ENCODE results near the gene COL15A1. TPM values are rescaled to one million over a fixed set of nuclear protein-coding genes. Genes with fewer than 3 reads are reported as not detected.

Gene COL15A1
- total RNA-seq, 4 donors from 2014 or later = 4.0 to 7.8 (median 6.8) TPM

- no peaks in the 10 kb centered on the region for H3K27me3 ChIP-seq
- in situ Hi-C loops (cut with MboI; ENCODE audit: low sequenced_read_pairs in 4 of 4) = no loop called here
- no peak overlapping the region for H3K27ac ChIP-seq
- H3K36me3 ChIP-seq = no peaks in the 10 kb centered on the region
- no peaks in the 10 kb centered on the region for H3K9me3 ChIP-seq
- TF ChIP-seq POLR2A (IDR thresholded peaks at IDR 0.05) (no peak), CTCF (IDR thresholded peaks at IDR 0.05 in 4 of 5, conservative IDR thresholded peaks at IDR 0.05 in 1 of 5) (no peak)
- DNase-seq (no peak), ATAC-seq (no peak)
- peaks cover 0 to 10% of the 10 kb centered on the region in 2 donors for H3K4me1 ChIP-seq
- H3K4me3 ChIP-seq = no peak overlapping the region
- intact Hi-C loops (cut with DNase I; ENCODE audit: low total_unique reads) = no loop called here
Observed at GRCh38 chr9:99001892-99002291, 58.2 kb downstream of the COL15A1 start.

GRCh38 chr9:99002706-99003105 lies 59.0 kb downstream of the COL15A1 start:
- H3K36me3 ChIP-seq = no peaks in the 10 kb centered on the region
- H3K27ac ChIP-seq = no peak overlapping the region
- H3K4me1 ChIP-seq = peaks cover 0 to 10% of the 10 kb centered on the region in 2 donors
- H3K9me3 ChIP-seq = no peaks in the 10 kb centered on the region
- no peak for DNase-seq
- ATAC-seq = no peak
- intact Hi-C loops (cut with DNase I; ENCODE audit: low total_unique reads) (no loop called here), in situ Hi-C loops (cut with MboI; ENCODE audit: low sequenced_read_pairs in 4 of 4) (no loop called here)
- TF ChIP-seq CTCF (IDR thresholded peaks at IDR 0.05 in 4 of 5, conservative IDR thresholded peaks at IDR 0.05 in 1 of 5) = no peak
- no peak for TF ChIP-seq POLR2A (IDR thresholded peaks at IDR 0.05)
- H3K27me3 ChIP-seq = no peaks in the 10 kb centered on the region
- H3K4me3 ChIP-seq = no peak overlapping the region

- Histone ChIP-seq H3K27me3 (no peaks in the 10 kb centered on the region), H3K36me3 (no peaks in the 10 kb centered on the region), H3K4me1 (peaks cover 0 to 9% of the 10 kb centered on the region in 2 donors), H3K9me3 (no peaks in the 10 kb centered on the region), H3K4me3 (no peak overlapping the region), H3K27ac (no peak overlapping the region)
- intact Hi-C loops (cut with DNase I; ENCODE audit: low total_unique reads) = no loop called here
- ATAC-seq (no peak), DNase-seq (no peak)
- TF ChIP-seq POLR2A (IDR thresholded peaks at IDR 0.05) (no peak), CTCF (IDR thresholded peaks at IDR 0.05 in 4 of 5, conservative IDR thresholded peaks at IDR 0.05 in 1 of 5) (no peak)
- in situ Hi-C loops (cut with MboI; ENCODE audit: low sequenced_read_pairs in 4 of 4) = no loop called here
Observed at GRCh38 chr9:99003308-99003707, 59.6 kb downstream of the COL15A1 start.

- no peak for TF ChIP-seq POLR2A (IDR thresholded peaks at IDR 0.05)
- no peak for TF ChIP-seq CTCF (IDR thresholded peaks at IDR 0.05 in 4 of 5, conservative IDR thresholded peaks at IDR 0.05 in 1 of 5)
- ATAC-seq (no peak), DNase-seq (no peak)
- H3K36me3 ChIP-seq = no peaks in the 10 kb centered on the region
- H3K27ac ChIP-seq = no peak overlapping the region
- in situ Hi-C loops (cut with MboI; ENCODE audit: low sequenced_read_pairs in 4 of 4) (no loop called here), intact Hi-C loops (cut with DNase I; ENCODE audit: low total_unique reads) (no loop called here)
- H3K4me3 ChIP-seq = no peak overlapping the region
- H3K4me1 ChIP-seq = peaks cover 0 to 1% of the 10 kb centered on the region in 2 donors
- no peaks in the 10 kb centered on the region for H3K9me3 ChIP-seq
- no peaks in the 10 kb centered on the region for H3K27me3 ChIP-seq
Observed at GRCh38 chr9:99004115-99004514, 60.4 kb downstream of the COL15A1 start.

All from gastrocnemius medialis (tissue), 4 donors.